Duodenal mucosa (tissue), 2 donors: ENCODE measurements around the gene SPTLC2.
"Not testable (repeated sequence)": the region's sequence is repeated elsewhere in the genome, so short reads cannot be mapped to it uniquely, and the experiment has no call there.

ENCODE experiments used
- H3K27ac ChIP-seq: one replicate; pipeline ENCODE4 v1.7.0; 2013; ENCODE audit warnings: low read depth, low read length
- H3K27me3 ChIP-seq, 2 donors: one replicate each; pipeline ENCODE4 v1.7.0; 2013; ENCODE audit warnings: low read length in 2 of 2, control low read depth in 1 of 2; ENCODE audit not compliant: insufficient read depth in 2 of 2, control insufficient read depth in 1 of 2
- H3K36me3 ChIP-seq, 2 donors: one replicate each; pipeline ENCODE4 v1.7.0; 2013; ENCODE audit warnings: low read length in 2 of 2, control low read depth in 1 of 2; ENCODE audit not compliant: insufficient read depth in 2 of 2, control insufficient read depth in 1 of 2
- H3K4me1 ChIP-seq, 2 donors: one replicate each; pipeline ENCODE4 v1.7.0; 2013; ENCODE audit warnings: low read length in 2 of 2, control low read depth in 1 of 2; ENCODE audit not compliant: insufficient read depth in 2 of 2, control insufficient read depth in 1 of 2
- H3K4me3 ChIP-seq, 2 donors: one replicate each; pipeline ENCODE4 v1.7.0; 2013; ENCODE audit warnings: low read length in 2 of 2, low read depth in 1 of 2
- H3K9ac ChIP-seq, 2 donors: one replicate each; pipeline ENCODE4 v1.7.0; 2013; ENCODE audit warnings: low read length in 2 of 2, low read depth in 1 of 2
- H3K9me3 ChIP-seq, 2 donors: one replicate each; pipeline ENCODE4 v1.7.0; 2013; ENCODE audit warnings: low read length in 2 of 2, control low read depth in 1 of 2; ENCODE audit not compliant: control insufficient read depth in 1 of 2

Gene SPTLC2

DNA sequence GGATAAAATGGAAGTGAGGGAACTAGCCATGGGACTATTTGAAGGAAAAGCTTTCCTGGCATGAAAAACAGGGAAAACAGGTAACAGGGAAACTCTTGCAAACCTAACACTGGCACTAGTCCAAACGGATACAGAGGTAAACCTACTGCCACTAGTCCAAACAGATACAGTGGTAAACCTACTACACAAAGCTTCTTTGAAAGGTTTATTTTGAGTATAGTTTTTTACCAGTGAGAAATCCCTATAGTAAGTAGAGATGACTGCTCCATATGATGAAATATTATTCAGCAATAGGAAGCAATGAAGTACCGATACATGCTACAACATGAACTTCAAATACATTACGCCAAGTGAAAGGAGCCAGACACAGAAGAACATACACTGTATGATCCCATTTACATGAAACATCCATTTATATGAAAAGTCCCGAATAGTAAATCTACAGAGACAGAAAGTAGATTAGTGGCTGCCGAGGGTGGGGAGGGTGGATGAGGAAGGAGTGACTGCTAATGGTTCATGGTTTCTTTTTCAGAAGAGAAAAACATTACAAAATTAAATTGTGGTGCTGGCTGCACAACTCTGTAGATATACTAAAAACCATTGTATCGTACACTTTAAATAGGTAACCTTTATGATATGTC is 25.5 kb downstream of the SPTLC2 start:
- no peaks in the 10 kb centered on the region for H3K27me3 ChIP-seq
- H3K27ac ChIP-seq: peak overlapping the region; percentile 33
- H3K9ac ChIP-seq: peak overlapping the region in 1 of 2 donors; percentile 13
- H3K36me3 ChIP-seq: peaks cover 3 to 14% of the 10 kb centered on the region in 2 donors
- H3K4me1 ChIP-seq: peaks cover 27 to 40% of the 10 kb centered on the region in 2 donors
- H3K9me3 ChIP-seq: no peaks in the 10 kb centered on the region
- peak overlapping the region; percentile 46 to 50 for H3K4me3 ChIP-seq

DNA sequence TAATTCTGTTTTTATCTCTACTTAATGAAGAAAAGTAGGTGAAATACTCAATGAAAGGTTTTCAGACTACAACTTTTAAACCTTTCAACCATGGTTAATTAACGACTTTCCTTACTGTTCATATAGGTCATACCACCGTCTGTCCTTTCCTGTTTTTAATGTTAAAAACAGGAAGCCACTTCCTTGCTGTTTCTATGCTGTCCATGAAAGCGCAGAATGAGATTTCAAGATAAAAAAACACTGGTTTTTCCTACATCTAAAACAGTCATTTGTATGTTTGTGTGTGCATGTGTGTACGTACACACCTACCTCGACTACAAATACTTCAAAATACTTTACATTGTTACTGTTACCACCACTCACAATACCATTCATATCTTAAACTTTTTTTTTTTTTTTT is 27.3 kb downstream of the SPTLC2 start:
- Histone ChIP-seq H3K4me1 (peaks cover 19 to 36% of the 10 kb centered on the region in 2 donors), H3K27ac (no peak overlapping the region), H3K27me3 (no peaks in the 10 kb centered on the region), H3K9ac (no peak overlapping the region), H3K9me3 (no peaks in the 10 kb centered on the region), H3K36me3 (no peaks in the 10 kb centered on the region), H3K4me3 (no peak overlapping the region)

DNA sequence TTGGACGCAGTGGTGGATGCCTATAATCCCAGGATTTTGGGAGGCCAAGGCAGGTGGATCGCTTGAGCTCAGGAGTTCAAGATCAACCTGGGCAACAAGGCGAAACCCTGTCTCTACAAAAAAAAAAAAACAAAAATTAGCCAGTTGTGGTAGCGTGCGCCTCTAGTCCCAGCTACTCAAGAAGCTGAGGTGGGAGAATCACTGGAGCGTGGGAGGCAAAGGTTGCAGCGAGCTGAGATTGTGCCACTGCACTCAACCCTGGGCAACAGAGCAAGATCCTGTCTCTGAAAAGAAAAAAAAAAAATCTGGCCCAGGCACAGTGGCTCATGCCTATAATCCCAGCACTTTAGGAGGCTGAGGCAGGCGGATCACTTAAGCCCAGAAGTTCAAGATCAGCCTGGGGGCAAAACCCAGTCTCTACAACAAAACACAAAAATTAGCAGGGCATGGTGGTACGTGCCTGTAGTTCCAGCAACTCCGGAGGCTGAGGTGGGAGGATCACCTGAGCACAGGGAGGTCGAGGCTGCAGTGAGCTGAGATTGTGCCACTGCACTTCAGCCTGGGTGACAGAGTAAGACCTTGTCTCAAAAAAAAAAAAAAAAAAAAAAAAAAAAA is 27.9 kb downstream of the SPTLC2 start:
- not testable (repeated sequence) for H3K9ac ChIP-seq, H3K27ac ChIP-seq, H3K9me3 ChIP-seq, H3K27me3 ChIP-seq, H3K4me3 ChIP-seq, H3K36me3 ChIP-seq
- peaks cover 17 to 30% of the 10 kb centered on the region in 2 donors for H3K4me1 ChIP-seq

DNA sequence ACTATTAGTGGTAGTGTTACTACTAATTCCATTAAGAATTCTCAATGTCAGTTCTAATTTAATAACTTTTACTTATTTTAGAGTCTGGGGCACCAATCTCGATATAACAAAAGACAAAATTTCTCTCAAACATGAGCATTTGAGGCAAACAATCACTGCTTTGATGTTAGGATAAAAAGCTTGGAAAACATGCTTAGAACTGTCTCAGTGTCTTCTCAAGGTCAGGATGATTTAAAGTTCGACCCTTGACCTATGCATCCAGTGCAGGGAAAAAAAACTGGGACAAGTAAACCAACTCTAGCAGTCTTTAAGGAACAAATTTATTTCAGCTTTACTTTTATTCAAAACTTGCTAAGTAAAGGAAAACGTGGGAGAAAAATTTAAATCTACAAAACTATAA is 31.1 kb downstream of the SPTLC2 start:
- H3K27ac ChIP-seq: no peak overlapping the region
- H3K9ac ChIP-seq: no peak overlapping the region
- no peaks in the 10 kb centered on the region for H3K36me3 ChIP-seq
- H3K9me3 ChIP-seq: no peaks in the 10 kb centered on the region
- H3K4me3 ChIP-seq: no peak overlapping the region
- no peaks in the 10 kb centered on the region for H3K27me3 ChIP-seq
- H3K4me1 ChIP-seq: peaks cover 20 to 24% of the 10 kb centered on the region in 2 donors

DNA sequence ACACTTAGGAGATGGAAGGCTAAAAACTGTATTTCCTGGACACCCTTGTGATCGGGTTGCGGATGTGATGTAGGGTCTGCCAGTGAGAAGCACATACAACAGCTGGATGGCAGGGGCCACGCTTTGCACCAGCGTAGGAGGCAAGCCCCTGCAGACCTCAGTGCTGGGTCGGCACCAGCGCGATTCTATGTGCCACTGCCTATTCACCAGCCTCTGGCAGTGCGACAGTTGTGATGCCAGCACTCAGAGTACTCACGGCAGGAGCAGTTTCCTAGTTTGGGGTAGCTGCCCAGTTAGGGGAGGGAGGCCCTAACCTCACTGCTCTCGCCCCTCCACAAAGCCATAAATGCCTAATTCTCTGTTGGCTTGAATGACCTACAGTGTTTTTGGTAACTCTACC is 31.6 kb downstream of the SPTLC2 start:
- H3K9me3 ChIP-seq: no peaks in the 10 kb centered on the region
- peaks cover 20 to 25% of the 10 kb centered on the region in 2 donors for H3K4me1 ChIP-seq
- no peak overlapping the region for H3K27ac ChIP-seq
- no peaks in the 10 kb centered on the region for H3K27me3 ChIP-seq
- H3K36me3 ChIP-seq: no peaks in the 10 kb centered on the region
- no peak overlapping the region for H3K4me3 ChIP-seq
- no peak overlapping the region for H3K9ac ChIP-seq

DNA sequence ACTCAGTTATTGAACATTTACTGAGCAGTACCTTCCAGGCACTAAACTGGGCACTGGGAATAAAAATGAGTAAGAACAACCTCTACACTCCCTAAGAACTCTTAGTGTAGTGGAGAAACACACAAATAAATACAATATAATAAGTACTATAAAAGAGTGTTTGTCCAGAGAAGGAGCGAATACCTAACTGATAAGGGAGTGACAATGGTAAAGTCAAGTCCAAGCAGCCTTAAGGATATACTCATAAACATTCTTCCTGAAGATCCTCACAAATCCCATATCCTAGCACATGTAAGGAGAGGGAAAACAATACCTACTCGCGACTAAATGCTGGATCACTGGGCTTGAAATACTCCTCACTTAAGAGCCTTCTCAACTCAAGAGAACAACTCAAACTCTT is 32.8 kb downstream of the SPTLC2 start:
- Histone ChIP-seq H3K27ac (no peak overlapping the region), H3K4me1 (peaks cover 14 to 16% of the 10 kb centered on the region in 2 donors), H3K27me3 (no peaks in the 10 kb centered on the region), H3K4me3 (no peak overlapping the region), H3K9ac (no peak overlapping the region), H3K36me3 (no peaks in the 10 kb centered on the region), H3K9me3 (no peaks in the 10 kb centered on the region)

DNA sequence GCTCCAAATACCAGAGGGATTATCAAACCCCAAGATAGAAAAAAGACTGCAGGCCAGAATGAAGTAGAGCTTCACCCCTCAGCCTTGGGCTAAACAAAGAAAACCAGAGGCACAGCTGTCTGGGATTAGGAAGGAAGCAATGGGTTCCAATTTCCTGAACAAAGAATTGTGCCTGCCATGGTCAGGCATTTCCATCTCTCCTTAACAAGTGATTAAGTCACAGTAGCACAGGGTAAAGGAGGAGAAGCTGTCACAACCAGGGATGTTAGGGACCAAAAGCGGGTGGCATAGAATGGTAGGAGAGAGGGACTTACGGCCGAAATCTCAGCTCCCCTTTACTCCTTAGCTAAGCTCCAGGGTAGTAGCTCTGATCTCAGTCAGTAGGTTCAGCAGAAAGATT is 33.9 kb downstream of the SPTLC2 start:
- no peak overlapping the region for H3K27ac ChIP-seq
- H3K36me3 ChIP-seq: no peaks in the 10 kb centered on the region
- no peak overlapping the region for H3K9ac ChIP-seq
- peaks cover 12 to 16% of the 10 kb centered on the region in 2 donors for H3K4me1 ChIP-seq
- no peak overlapping the region for H3K4me3 ChIP-seq
- no peaks in the 10 kb centered on the region for H3K9me3 ChIP-seq
- H3K27me3 ChIP-seq: no peaks in the 10 kb centered on the region

DNA sequence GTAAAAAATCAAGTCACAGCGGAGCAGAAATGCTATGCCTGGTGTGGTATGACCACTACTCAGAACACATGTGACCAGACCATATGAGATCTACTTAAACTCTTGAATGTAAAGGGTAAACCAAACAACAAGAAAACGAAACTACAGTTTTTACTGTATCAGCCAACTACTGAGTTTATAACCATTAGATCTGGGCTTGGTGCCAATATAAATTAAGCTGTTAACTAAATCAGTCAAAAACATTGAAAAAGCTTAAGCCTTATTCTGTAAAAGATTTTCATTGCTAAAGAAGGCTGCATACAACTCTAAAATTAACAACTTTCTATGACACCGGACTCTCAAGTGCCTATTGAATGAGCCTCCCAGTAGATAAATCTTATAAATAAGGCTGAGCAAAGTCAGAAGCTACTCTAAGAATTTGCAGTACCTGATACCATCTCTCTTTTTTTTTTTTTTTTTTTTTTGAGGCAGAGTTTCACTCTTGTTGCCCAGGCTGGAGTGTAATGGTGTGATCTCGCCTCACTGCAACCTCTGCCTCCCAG is 35.4 kb downstream of the SPTLC2 start:
- Histone ChIP-seq H3K27ac (no peak overlapping the region), H3K4me1 (peaks cover 12 to 16% of the 10 kb centered on the region in 2 donors), H3K4me3 (peak overlapping the region; percentile 50 to 54), H3K9me3 (no peaks in the 10 kb centered on the region), H3K9ac (peak overlapping the region in 1 of 2 donors; percentile 26), H3K27me3 (no peaks in the 10 kb centered on the region), H3K36me3 (peaks cover 0 to 10% of the 10 kb centered on the region in 2 donors)

DNA sequence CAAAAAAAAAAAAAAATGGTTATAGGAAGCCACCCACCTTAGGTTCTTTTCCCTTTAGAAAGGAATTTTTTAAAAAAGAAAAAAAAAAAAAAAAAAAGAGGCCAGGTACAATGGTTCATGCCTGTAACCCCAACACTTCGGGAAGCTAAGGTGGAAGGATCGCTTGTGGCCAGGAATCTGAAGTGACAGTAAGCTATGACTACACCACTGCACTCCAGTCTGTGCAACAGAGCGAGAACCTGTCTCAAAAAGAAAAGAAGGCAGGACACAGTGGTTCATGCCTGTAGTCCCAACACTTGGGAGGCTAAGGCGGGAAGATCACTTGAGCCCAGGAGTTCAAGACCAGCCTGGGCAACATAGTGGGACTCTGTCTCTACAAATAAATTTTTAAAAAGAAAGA is 36.0 kb downstream of the SPTLC2 start:
- Histone ChIP-seq H3K4me3 (peak overlapping the region; percentile 50 to 54), H3K27me3 (no peaks in the 10 kb centered on the region), H3K9me3 (no peaks in the 10 kb centered on the region), H3K4me1 (peaks cover 12 to 16% of the 10 kb centered on the region in 2 donors), H3K9ac (peak overlapping the region in 1 of 2 donors; percentile 26), H3K27ac (no peak overlapping the region), H3K36me3 (peaks cover 0 to 15% of the 10 kb centered on the region in 2 donors)

DNA sequence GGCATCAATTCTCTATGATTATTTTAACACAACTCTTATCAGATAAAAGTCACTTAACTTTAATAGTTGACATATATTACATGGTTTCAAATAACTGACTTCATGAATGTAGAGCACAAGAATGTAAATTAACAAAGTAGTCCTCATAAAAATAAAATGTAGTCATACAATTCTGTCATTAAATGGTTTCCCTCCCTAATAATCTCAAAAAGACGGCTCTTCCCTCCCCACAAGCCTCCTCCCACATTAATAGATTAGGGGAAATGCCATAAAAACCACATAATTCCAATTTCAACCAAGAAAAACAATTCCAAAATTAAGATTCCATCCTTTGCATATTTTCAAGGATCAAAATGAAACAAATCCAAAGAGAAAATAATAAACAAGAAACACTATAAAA is 36.7 kb downstream of the SPTLC2 start:
- Histone ChIP-seq H3K9me3 (no peaks in the 10 kb centered on the region), H3K36me3 (peaks cover 0 to 18% of the 10 kb centered on the region in 2 donors), H3K27me3 (no peaks in the 10 kb centered on the region), H3K9ac (no peak overlapping the region), H3K4me3 (no peak overlapping the region), H3K4me1 (peaks cover 10 to 16% of the 10 kb centered on the region in 2 donors), H3K27ac (no peak overlapping the region)
